GM13977 (cell line): ENCODE data around the gene ATG5.

Experiments
- DNase-seq: peaks from one replicate; pipeline ENCODE4 v3.0.0; 2012; ENCODE audit warnings: low spot score
- CTCF ChIP-seq: IDR thresholded peaks from 2 replicates; pipeline ENCODE4 v1.5.1; 2012; ENCODE audit warnings: mild to moderate bottlenecking, control low read depth; ENCODE audit not compliant: insufficient read depth; ENCODE audit errors: extremely low read depth, missing control alignments
- in situ Hi-C: fragments of 300-500 bp; cut with MboI; formaldehyde crosslinking; loops from one replicate; pipeline ENCODE4 v1.12.0; 2022; ENCODE audit warnings: low sequenced_read_pairs, low pct_unique_long_range_greater_than_20kb, mixed read lengths, inconsistent platforms; ENCODE audit not compliant: unreplicated experiment

The ATG5 gene

GRCh38 chr6:106226676-106227075 is 98.9 kb downstream of the ATG5 start:
- in situ Hi-C loops, result no loop called here

GRCh38 chr6:106225581-106225980 is 100.0 kb downstream of the ATG5 start:
- no peak for TF ChIP-seq CTCF
- in situ Hi-C loops, result no loop called here
- no peak for DNase-seq

More at GRCh38 chr6:106226676-106227075, 98.9 kb downstream of the ATG5 start:
- no peak for TF ChIP-seq CTCF
- no peak for DNase-seq

GRCh38 chr6:106223300-106223930 is 102.1 kb downstream of the ATG5 start:
- in situ Hi-C loops, result loop anchor here (25.0 kb wide), 1 partner anchor 486 kb away; no protein-coding TSS in a partner anchor
- DNase-seq, result peak; percentile 31
- peak; percentile 63 for TF ChIP-seq CTCF

- TF ChIP-seq CTCF, result no peak
- in situ Hi-C loops, result loop anchor here (25.0 kb wide), 1 partner anchor 483 kb away; no protein-coding TSS in a partner anchor
- DNase-seq, result peak; percentile 10
These were observed 105.1 kb downstream of the ATG5 start for GRCh38 chr6:106220485-106220884.

GRCh38 chr6:106216527-106216926 is 109.0 kb downstream of the ATG5 start:
- in situ Hi-C loops, result loop anchor here (25.0 kb wide), 1 partner anchor 479 kb away; no protein-coding TSS in a partner anchor
- DNase-seq, result no peak
- no peak for TF ChIP-seq CTCF

- no peak for TF ChIP-seq CTCF
- in situ Hi-C loops, result loop anchor here (25.0 kb wide), 1 partner anchor 478 kb away; no protein-coding TSS in a partner anchor
- DNase-seq, result no peak
These were observed 110.0 kb downstream of the ATG5 start for GRCh38 chr6:106215608-106216007.
